NCI-H1694 (cell line): ENCODE measurements around the gene WDR18.
A peak's percentile ranks its signal among the peaks of the same experiment; 100 is the strongest.

ENCODE experiments used
- DNase-seq: peaks from one replicate; lab custom pipeline; 2025; lab: John Stamatoyannopoulos, UW

Gene WDR18

GRCh38 chr19:991932-992669 is 8.0 kb downstream of the WDR18 start:
- no peak for DNase-seq

- DNase-seq = no peak
Measured at GRCh38 chr19:992670-993055, 8.5 kb downstream of the WDR18 start.

- no peak for DNase-seq
Measured at GRCh38 chr19:993361-993830, 9.3 kb downstream of the WDR18 start.

DNA sequence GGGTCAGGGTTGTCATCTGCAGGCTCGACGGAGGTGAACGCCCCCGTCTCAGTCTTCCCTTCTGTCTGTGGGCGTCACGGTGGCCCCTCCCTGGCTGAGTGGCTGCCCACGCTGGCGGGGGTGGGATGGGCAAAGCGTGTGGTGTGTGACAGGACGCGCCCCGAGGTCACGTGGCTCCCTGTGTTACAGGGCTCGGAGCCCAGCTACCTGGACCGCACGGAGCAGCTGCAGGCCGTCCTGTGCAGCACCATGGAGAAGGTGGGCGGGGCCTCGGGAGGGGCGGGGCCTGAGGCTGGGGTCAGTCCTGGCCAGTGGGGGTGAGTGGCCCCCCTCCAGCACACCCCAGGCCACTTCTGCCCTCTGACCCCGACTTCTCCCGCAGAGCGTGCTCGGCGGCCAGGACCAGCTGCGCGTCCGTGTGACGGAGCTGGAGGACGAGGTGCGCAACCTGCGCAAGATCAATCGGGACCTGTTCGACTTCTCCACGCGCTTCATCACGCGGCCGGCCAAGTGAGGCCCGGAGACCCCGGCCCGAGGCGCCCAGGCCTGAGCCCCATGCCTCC is 9.8 kb downstream of the WDR18 start:
- DNase-seq = no peak

DNA sequence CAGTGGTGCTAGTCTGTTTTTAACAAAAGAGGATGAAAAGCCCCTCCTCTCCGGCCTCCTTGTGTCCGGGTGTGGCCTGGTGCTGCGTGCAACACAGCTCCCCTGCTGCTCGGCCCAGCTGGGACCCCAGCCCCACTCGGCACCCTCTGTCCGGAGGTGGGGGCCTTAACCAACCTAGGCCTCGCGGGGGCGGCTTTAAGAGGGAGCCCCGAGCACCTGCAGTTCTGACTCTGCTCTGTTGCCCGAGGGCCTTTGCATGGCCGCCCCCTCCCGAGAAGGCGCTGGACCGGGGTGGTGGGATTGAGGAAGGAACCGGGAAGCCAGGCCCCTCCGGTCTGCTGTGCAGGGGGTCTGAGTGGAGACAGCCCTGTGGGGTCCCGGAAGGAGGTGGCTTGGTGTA is 10.4 kb downstream of the WDR18 start:
- no peak for DNase-seq

DNA sequence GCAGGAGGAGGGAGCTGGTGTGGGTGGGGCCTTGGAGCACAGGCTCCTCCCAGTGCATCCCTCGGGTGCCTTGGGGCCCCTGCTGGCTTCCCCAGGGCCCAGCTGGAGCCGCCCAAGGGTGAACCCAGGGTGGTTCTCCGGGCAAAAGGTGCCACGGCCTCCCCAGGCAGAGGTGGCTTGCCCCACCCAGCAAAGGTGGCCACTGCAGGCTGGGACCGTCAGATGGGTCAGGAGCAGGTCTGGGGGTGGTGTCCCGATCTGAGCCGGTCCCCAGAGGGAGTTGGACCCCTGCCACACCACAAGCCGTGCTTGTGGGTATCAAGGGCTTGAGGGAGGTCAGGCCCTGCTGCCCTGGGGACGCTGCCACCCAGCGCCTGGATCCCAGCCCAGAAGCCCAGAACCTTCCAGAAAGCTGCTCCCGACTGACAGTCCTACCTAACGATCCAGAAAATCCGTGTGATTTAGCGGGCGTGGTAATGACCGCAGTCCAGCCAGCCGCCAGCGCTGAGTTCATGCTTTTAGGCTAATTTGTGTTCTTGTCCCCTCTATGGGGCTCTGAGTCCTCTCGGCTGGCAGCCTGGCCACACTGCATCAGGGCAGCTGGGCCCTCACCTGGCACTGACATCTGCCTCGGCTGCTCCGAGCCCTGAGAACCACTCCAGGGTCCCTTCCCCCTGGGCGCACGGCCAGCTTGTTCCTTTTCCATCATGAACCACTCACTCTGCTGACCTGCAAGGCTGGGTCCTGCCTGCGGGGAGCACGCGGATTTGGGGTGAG is 11.1 kb downstream of the WDR18 start:
- DNase-seq = no peak

DNA sequence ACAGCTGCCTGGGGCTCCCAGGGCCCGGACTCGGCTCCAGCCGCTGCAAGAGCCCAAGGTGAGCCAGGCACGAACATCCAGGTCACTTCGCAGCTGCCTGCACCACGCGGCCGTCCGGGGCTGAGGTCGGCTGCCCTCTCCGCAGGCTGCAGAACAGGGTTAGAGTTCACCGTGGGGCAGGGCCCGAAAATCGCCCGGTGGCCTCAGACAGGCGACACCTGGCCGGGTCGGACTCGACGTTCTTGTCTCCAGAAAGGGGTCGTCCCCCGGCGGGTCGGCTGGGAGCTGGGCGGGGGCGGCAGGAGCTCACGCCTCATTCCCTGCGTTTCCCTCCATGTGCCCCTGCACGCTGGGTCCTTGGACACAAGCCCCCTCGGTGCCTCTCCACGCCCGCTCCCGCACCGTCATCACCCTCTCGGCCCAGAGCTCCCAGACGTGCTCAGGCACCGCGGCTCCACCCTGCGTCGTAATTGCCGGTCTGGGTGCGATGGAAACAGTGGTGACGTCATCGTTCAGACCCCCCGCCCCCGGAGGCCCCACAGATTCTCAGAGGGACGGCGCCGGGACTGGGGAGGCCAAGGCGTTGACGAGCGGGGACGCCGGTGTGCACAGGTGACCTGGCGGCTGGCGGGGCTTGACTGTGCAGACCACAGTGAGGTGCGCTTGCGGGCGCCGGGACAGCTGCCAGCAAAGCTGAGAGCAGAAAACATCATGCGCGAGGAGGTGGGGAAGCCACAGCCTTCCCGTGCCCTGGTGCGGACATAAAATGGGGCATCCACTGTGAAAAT is 12.1 kb downstream of the WDR18 start:
- no peak for DNase-seq

- DNase-seq = no peak
Measured at GRCh38 chr19:998064-998463, 13.9 kb downstream of the WDR18 start.

DNA sequence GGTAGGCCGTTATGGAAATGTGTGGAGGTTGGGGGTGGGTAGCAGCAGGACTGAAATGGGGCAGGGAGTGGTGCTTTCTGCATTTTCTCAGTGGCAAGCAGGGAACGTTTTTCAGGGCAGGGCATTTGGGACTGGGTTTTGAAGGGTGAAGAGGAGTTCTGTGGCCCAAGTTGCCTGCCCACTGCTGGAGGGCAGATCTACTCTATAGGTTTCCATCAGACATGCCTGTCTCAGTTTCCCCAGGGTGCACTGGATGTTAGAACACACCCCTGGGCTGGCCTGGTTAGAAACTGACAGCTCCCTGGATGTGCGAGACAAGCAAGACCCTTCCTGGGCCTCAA is 15.2 kb downstream of the WDR18 start:
- no peak for DNase-seq

GRCh38 chr19:1000095-1000494 is 15.9 kb downstream of the WDR18 start, which contains the start of gene GRIN3B:
TSS of gene GRIN3B (plus strand) at chr19:1000419. CDS start at chr19:1000438, 19 bp downstream.
- no peak for DNase-seq

- no peak for DNase-seq
Measured at GRCh38 chr19:1000591-1001537, 16.7 kb downstream of the WDR18 start.

DNA sequence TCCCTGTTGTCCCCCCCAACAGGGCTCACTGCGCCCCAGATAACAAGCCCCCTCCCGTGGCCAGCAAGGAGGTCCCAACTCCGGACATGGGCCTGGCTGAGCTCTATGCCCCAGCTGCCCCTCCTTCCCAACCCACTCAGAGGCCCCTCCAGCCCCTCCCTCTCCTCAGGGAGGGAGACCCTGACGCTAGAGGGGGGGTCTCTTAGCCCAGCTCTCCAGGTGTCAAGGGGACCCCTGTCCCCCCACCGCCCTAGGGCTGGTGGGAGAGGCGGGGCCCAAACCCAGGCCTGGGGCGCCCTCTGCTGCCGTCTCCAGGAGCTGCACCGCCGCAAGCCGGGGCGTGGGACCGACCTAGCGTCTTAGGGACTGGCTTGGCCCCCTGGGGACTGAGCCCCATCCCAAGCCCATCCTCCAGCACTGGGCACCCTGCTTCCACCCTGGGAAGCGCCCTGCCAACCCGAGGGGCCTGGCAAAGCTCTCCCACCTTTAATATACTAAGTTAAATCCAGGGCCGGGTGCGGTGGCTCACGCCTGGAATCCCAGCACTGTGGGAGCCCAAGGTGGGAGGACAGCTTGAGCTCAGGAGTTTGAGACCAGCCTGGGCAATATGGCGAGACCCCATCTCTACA is 17.5 kb downstream of the WDR18 start:
- peak; percentile 6 for DNase-seq

DNA sequence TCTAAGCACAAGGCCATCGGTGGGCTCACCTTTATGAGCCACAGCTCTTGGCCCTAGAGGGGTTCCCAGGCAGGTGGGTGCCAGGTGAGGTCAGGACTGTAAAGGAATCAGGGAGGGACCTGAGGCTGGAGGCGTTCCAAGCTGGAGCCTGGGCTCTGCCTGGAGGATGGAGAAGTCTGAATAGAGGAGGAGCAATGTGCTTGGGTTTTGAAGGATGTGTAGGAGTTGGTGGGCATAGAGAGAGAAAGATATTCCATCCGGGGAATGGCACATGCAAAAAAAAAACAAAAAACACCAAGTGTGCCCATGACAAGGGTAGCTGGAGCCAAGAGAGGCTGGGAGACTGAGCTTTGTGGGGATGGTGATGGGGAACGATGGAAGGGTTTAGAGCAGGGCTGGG is 18.5 kb downstream of the WDR18 start:
- DNase-seq = no peak

- DNase-seq = no peak
Measured at GRCh38 chr19:1003283-1003682, 19.1 kb downstream of the WDR18 start.

DNA sequence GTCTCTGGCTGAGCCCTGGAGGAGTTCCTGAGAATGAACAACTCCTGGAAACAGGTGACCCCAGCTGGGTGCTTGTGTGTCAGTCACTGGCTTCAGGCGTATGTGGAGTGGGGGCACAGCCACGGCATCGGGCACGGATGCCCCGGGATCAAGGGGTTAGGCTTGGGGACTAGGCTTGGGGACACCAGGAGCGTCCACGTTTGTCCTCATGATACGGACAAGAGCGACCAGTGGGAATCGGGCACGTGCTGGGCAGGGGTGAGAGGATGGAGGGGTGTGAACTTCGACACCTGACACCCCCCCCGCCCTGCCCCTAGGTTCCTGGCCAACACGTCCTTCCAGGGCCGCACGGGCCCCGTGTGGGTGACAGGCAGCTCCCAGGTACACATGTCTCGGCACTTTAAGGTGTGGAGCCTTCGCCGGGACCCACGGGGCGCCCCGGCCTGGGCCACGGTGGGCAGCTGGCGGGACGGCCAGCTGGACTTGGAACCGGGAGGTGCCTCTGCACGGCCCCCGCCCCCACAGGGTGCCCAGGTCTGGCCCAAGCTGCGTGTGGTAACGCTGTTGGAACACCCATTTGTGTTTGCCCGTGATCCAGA is 20.2 kb downstream of the WDR18 start:
- no peak for DNase-seq

GRCh38 chr19:1004803-1005664 is 20.9 kb downstream of the WDR18 start:
- no peak for DNase-seq

DNA sequence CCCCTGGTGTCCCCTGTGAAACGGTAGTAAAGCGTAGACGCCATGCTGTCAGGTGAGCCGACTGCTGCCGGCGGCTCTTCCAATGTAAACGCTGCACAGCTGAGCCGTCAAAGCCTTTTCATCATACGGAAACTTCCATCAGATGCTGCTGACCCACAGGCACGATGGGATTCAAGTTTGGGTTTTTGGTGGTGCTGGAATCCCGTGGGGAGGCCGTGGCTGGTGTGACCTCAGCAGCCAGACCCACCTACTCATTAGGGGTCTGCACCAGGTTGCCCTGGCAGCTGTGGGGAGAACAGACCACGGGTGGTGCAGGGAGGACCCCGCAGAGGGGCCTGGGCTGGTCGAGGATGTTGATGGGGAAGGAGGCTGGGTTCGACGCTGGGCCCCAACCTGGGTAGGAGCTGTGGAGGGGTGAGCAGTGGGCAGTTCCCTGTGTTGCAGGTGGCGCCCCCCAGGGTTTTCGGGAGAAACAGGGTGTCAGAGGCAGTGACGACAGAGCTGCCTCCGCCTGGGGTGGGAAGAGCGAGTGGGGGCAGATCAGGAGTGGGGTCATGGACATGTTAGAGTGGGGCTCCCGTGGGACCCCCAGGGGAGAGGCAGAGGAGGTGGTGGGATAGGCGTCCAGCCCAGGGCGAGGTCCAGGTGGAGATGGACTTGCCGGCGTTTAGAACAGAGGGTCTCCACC is 22.7 kb downstream of the WDR18 start:
- DNase-seq = no peak

GRCh38 chr19:1007399-1008251 is 23.5 kb downstream of the WDR18 start:
- DNase-seq = no peak
